Renal cortex interstitium (tissue), 11 donors: Measurements from ENCODE around the gene IFITM2. TPM values are rescaled to one million over a fixed set of nuclear protein-coding genes. Genes with fewer than 3 reads are reported as not detected.
"Not testable (repeated sequence)": the region's sequence is repeated elsewhere in the genome, so short reads cannot be mapped to it uniquely, and the experiment has no call there.

ENCODE experiments used
- DNase-seq, 11 donors: peaks; one replicate each; pipeline ENCODE4 v3.0.0-alpha.2; 2013; ENCODE audit warnings: low read depth in 9 of 11, low spot score in 4 of 11; ENCODE audit errors: extremely low read depth in 1 of 11
- polyA plus RNA-seq, 3 donors: library from polyadenylated mRNA; unstranded; fragments of 120-200 nt; gene quantifications; one replicate each; pipeline ENCODE4 v1.2.1, GENCODE V29; 2013; ENCODE audit not compliant: insufficient read length in 3 of 3

Gene IFITM2
- polyA plus RNA-seq, 3 donors, result 176 to 248 (median 216) TPM

GRCh38 chr11:329886-330253 is 22.3 kb downstream of the IFITM2 start:
- no peak for DNase-seq

GRCh38 chr11:330307-330693 is 22.7 kb downstream of the IFITM2 start:
- DNase-seq, result no peak

GRCh38 chr11:330694-331357 is 23.2 kb downstream of the IFITM2 start:
- no peak for DNase-seq

- no peak for DNase-seq
Measured at GRCh38 chr11:331358-332060, 23.9 kb downstream of the IFITM2 start.

- no peak for DNase-seq
Measured at GRCh38 chr11:332651-333480, 25.2 kb downstream of the IFITM2 start.

GRCh38 chr11:333616-334263 is 26.1 kb downstream of the IFITM2 start:
- not testable (repeated sequence) for DNase-seq

- DNase-seq, result no peak
Measured at GRCh38 chr11:334264-334994, 26.8 kb downstream of the IFITM2 start.

GRCh38 chr11:335779-336658 is 28.4 kb downstream of the IFITM2 start:
- peak in 3 of 11 donors; percentile 62 to 78 (median 67) for DNase-seq

GRCh38 chr11:336659-337198 is 29.1 kb downstream of the IFITM2 start:
- DNase-seq, result no peak

- DNase-seq, result no peak
Measured at GRCh38 chr11:337711-338110, 30.1 kb downstream of the IFITM2 start.

GRCh38 chr11:339963-340362 is 32.3 kb downstream of the IFITM2 start:
- no peak for DNase-seq

- no peak for DNase-seq
Measured at GRCh38 chr11:340539-341512, 33.2 kb downstream of the IFITM2 start.

GRCh38 chr11:342328-342727 is 34.7 kb downstream of the IFITM2 start:
- DNase-seq, result no peak

GRCh38 chr11:344836-345578 is 37.4 kb downstream of the IFITM2 start:
- DNase-seq, result no peak

- DNase-seq, result no peak
Measured at GRCh38 chr11:346529-346928, 38.9 kb downstream of the IFITM2 start.
